ENCODE results near the gene GABARAP. TPM values are rescaled to one million over a fixed set of nuclear protein-coding genes. Genes with fewer than 3 reads are reported as not detected.

The GABARAP gene
- total RNA-seq, 1 experiment from 2014 or later: 301 TPM

DNA sequence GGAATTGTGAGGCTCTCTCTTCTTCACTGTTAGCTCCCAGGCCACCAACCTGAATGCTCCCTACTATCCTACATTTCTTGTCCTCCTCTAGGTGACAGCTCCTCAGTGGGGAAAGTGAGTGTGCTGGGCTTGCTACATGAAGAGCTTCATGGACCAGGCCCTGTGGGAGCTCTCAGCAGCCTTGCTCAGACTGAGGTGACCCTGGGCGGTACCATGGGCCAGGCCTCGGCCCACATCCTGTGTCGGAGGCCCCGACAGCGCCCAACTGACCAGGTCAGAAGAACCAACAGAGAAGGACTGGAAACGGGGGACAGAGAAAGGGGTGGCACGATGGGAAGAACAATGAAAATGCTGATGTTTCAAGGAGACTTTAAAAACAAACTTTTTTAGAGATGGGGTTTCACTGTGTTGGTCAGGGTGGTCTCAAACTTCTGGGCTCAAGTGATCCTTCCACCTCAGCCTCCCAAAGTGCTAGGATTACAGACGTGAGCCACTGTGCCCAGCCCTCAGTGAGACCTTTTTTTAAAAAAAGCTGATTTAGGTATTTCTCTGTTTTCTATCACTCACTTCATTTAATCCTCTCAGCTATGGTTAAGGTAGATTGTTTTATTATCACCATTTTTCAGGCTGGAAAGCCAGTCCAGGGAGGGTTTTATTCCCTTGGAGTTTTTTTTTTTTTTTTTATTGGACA, 14.7 kb upstream of the GABARAP start:
- H3K4me2 ChIP-seq (ENCODE audit: low read depth, low read length, poor library complexity, severe bottlenecking): no peak overlapping the region
- peaks cover 8% of the 10 kb centered on the region for H3K4me1 ChIP-seq (ENCODE audit: low read length)
- H3K9me2 ChIP-seq (replicated peaks; ENCODE audit: insufficient read depth, low read length): no peaks in the 10 kb centered on the region
- DNase-seq: no peak
- H2AFZ ChIP-seq (ENCODE audit: low read length): no peak overlapping the region
- H3K79me2 ChIP-seq (ENCODE audit: low read length): peaks cover 20% of the 10 kb centered on the region
- H3K36me3 ChIP-seq (ENCODE audit: insufficient read depth, low read length): peaks cover 19% of the 10 kb centered on the region; the same call in 1 of the 2 replicates
- H3K27me3 ChIP-seq (ENCODE audit: low read length): no peaks in the 10 kb centered on the region
- no peak overlapping the region for H3K9ac ChIP-seq (ENCODE audit: low read length)
- no peak overlapping the region for H3K27ac ChIP-seq (ENCODE audit: low read length)
- no peaks in the 10 kb centered on the region for H4K20me1 ChIP-seq (ENCODE audit: insufficient read depth, low read depth, low read length)
- no peaks in the 10 kb centered on the region for H3K9me3 ChIP-seq (ENCODE audit: low read length)
- no peak overlapping the region for H3K4me3 ChIP-seq (ENCODE audit: low read length)

DNA sequence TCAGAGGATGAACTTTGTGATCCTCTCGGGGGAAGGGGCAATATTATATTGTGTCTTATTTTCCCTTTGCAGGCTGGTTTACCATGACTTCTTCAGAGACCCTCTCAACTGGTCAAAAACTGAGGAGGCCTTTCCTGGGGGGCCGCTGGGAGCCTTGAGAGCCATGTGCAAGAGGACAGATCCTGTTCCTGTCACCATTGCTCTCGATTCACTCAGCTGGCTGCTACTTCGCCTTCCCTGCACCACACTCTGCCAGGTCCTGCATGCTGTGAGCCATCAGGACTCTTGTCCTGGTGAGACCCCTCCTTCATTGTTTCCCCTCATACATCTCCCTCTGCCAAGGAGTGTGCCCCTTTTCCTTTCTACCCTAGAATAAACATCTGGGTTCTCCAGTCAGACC, 12.3 kb upstream of the GABARAP start:
- Histone ChIP-seq H3K4me3 (ENCODE audit: low read length) (no peak overlapping the region), H3K27me3 (ENCODE audit: low read length) (no peaks in the 10 kb centered on the region), H3K36me3 (ENCODE audit: insufficient read depth, low read length) (peaks cover 19% of the 10 kb centered on the region; the same call in 1 of the 2 replicates), H3K27ac (ENCODE audit: low read length) (no peak overlapping the region), H3K9ac (ENCODE audit: low read length) (no peak overlapping the region), H3K4me1 (ENCODE audit: low read length) (peaks cover 17% of the 10 kb centered on the region), H3K79me2 (ENCODE audit: low read length) (peaks cover 39% of the 10 kb centered on the region), H2AFZ (ENCODE audit: low read length) (no peak overlapping the region), H3K9me2 (replicated peaks; ENCODE audit: insufficient read depth, low read length) (no peaks in the 10 kb centered on the region), H4K20me1 (ENCODE audit: insufficient read depth, low read depth, low read length) (peaks cover 9% of the 10 kb centered on the region; the same call in 1 of the 2 replicates), H3K9me3 (ENCODE audit: low read length) (no peaks in the 10 kb centered on the region), H3K4me2 (ENCODE audit: low read depth, low read length, poor library complexity, severe bottlenecking) (no peak overlapping the region)
- no peak for DNase-seq

DNA sequence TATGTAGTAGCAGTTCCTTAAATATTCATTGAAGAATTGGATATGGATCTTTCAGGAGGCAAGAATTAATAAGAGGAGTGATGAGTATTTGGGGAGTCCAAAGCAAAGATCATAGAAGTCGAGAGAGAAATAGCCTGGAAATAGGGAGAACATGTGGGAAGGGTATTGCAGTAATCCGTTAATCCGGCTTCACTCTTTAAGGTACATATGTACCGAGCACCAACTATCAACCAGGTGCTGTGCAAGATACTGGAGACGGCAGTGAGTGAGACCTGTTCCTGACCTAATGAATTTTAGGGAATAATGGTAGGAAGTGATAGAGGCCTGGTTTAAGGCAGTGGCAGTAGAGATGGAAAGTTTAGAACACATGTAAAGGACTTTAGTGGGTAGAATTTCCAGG, 10.8 kb upstream of the GABARAP start:
- no peaks in the 10 kb centered on the region for H3K9me2 ChIP-seq (replicated peaks; ENCODE audit: insufficient read depth, low read length)
- H3K9me3 ChIP-seq (ENCODE audit: low read length): no peaks in the 10 kb centered on the region
- H4K20me1 ChIP-seq (ENCODE audit: insufficient read depth, low read depth, low read length): peaks cover 17% of the 10 kb centered on the region; the same call in 1 of the 2 replicates
- no peak for DNase-seq
- peaks cover 19% of the 10 kb centered on the region; the same call in 1 of the 2 replicates for H3K36me3 ChIP-seq (ENCODE audit: insufficient read depth, low read length)
- peak overlapping the region; percentile 90 for H3K9ac ChIP-seq (ENCODE audit: low read length)
- peak overlapping the region; percentile 94 for H3K4me2 ChIP-seq (ENCODE audit: low read depth, low read length, poor library complexity, severe bottlenecking)
- H3K27me3 ChIP-seq (ENCODE audit: low read length): no peaks in the 10 kb centered on the region
- H3K79me2 ChIP-seq (ENCODE audit: low read length): peaks cover 54% of the 10 kb centered on the region
- peaks cover 27% of the 10 kb centered on the region for H3K4me1 ChIP-seq (ENCODE audit: low read length)
- peak overlapping the region; percentile 90 for H3K4me3 ChIP-seq (ENCODE audit: low read length)
- H3K27ac ChIP-seq (ENCODE audit: low read length): peak overlapping the region; percentile 80
- H2AFZ ChIP-seq (ENCODE audit: low read length): no peak overlapping the region

DNA sequence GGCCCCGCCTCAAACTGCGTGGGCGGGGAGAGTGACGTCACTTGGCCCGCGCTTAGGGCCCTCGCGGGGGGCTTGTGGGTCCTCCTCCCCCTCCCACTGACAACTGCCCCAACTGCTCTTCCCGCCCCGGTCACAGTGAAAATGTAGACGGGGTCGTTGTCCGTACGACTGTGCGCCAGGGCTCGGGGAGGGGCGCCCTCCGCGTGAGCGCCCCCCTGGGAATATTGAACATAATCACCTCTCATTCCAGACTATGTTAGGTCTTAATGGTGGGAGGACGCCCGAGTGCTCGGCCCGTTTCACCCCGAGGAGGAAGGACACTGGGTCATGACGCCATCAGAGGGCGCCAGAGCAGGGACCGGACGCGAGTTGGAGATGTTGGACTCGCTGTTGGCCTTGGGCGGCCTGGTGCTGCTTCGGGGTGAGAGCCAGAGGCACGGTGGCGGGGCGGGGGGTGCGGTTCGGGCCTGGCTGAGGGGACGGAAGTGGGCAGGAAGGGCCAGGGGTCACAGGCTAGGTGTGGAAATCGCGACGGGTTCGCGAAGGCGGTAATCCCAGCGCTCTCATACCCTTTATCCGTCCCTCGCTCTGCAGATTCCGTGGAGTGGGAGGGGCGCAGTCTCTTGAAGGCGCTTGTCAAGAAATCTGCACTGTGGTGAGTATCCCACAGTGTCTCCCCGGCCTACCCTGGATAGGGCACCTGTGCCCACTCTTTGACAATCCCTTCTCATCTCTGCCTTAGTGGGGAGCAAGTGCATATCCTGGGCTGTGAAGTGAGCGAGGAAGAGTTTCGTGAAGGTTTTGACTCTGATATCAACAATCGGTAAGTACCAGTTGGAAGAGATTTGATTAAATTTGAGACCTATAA, 10.2 kb upstream of the GABARAP start, which contains the start of gene ELP5:
ELP5 (plus strand) TSS at position 40 of the 868 bp plus-strand sequence; CDS start at position 376, 336 bp downstream.
- Histone ChIP-seq H3K27me3 (ENCODE audit: low read length) (no peaks in the 10 kb centered on the region), H3K9ac (ENCODE audit: low read length) (peak within 1 kb of the TSS; percentile 94), H3K4me1 (ENCODE audit: low read length) (peaks cover 27% of the 10 kb centered on the region), H3K36me3 (ENCODE audit: insufficient read depth, low read length) (peaks cover 19% of the 10 kb centered on the region; the same call in 1 of the 2 replicates), H3K4me2 (ENCODE audit: low read depth, low read length, poor library complexity, severe bottlenecking) (peak within 1 kb of the TSS; percentile 94), H3K9me2 (replicated peaks; ENCODE audit: insufficient read depth, low read length) (no peaks in the 10 kb centered on the region), H2AFZ (ENCODE audit: low read length) (peak within 1 kb of the TSS; percentile 58; the same call in 1 of the 2 replicates), H4K20me1 (ENCODE audit: insufficient read depth, low read depth, low read length) (peaks cover 17% of the 10 kb centered on the region; the same call in 1 of the 2 replicates), H3K79me2 (ENCODE audit: low read length) (peaks cover 60% of the 10 kb centered on the region), H3K4me3 (ENCODE audit: low read length) (peak within 1 kb of the TSS; percentile 90), H3K9me3 (ENCODE audit: low read length) (no peaks in the 10 kb centered on the region), H3K27ac (ENCODE audit: low read length) (peak within 1 kb of the TSS; percentile 80)
- DNase-seq: peak; percentile 97

DNA sequence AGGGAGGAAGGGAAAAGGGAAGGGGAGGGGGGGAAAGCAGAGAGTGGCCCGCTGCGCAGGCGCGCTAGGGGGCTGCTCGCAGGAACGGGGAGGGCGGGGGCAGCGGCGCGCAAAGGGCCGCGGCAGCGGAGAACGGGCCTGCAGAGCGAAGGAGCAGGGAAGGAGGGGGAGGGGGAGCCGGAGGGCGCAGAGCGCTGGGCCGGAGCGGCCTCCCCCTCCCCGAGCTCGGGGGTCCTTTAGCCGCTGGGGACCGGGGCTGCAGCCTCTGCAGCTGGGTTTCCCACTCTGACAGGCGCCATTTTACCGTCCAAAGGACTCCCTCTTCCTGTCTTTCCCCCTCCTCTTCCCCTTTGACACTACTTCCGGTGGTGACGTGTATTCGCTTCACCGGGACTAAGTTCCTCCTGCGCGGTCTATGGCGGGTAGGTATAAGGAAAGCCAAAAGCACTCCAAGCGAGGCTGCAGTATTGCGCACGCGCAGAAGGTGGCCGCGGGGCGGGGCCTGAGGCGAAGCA, 9.5 kb upstream of the GABARAP start, which contains the start of gene CTDNEP1:
CTDNEP1 (minus strand) TSS at position 74 of the 515 bp plus-strand sequence. CDS start 438 bp downstream, outside the sequence.
- H4K20me1 ChIP-seq (ENCODE audit: insufficient read depth, low read depth, low read length): peaks cover 17% of the 10 kb centered on the region; the same call in 1 of the 2 replicates
- H3K27me3 ChIP-seq (ENCODE audit: low read length): no peaks in the 10 kb centered on the region
- DNase-seq: peak; percentile 99
- peaks cover 20% of the 10 kb centered on the region; the same call in 1 of the 2 replicates for H3K36me3 ChIP-seq (ENCODE audit: insufficient read depth, low read length)
- H3K9me2 ChIP-seq (replicated peaks; ENCODE audit: insufficient read depth, low read length): no peaks in the 10 kb centered on the region
- peaks cover 27% of the 10 kb centered on the region for H3K4me1 ChIP-seq (ENCODE audit: low read length)
- no peaks in the 10 kb centered on the region for H3K9me3 ChIP-seq (ENCODE audit: low read length)
- H3K4me3 ChIP-seq (ENCODE audit: low read length): peak within 1 kb of the TSS; percentile 90
- H3K27ac ChIP-seq (ENCODE audit: low read length): peak within 1 kb of the TSS; percentile 80
- H3K9ac ChIP-seq (ENCODE audit: low read length): peak within 1 kb of the TSS; percentile 94
- peak within 1 kb of the TSS; percentile 58; the same call in 1 of the 2 replicates for H2AFZ ChIP-seq (ENCODE audit: low read length)
- peaks cover 67% of the 10 kb centered on the region for H3K79me2 ChIP-seq (ENCODE audit: low read length)
- peak within 1 kb of the TSS; percentile 94 for H3K4me2 ChIP-seq (ENCODE audit: low read depth, low read length, poor library complexity, severe bottlenecking)

DNA sequence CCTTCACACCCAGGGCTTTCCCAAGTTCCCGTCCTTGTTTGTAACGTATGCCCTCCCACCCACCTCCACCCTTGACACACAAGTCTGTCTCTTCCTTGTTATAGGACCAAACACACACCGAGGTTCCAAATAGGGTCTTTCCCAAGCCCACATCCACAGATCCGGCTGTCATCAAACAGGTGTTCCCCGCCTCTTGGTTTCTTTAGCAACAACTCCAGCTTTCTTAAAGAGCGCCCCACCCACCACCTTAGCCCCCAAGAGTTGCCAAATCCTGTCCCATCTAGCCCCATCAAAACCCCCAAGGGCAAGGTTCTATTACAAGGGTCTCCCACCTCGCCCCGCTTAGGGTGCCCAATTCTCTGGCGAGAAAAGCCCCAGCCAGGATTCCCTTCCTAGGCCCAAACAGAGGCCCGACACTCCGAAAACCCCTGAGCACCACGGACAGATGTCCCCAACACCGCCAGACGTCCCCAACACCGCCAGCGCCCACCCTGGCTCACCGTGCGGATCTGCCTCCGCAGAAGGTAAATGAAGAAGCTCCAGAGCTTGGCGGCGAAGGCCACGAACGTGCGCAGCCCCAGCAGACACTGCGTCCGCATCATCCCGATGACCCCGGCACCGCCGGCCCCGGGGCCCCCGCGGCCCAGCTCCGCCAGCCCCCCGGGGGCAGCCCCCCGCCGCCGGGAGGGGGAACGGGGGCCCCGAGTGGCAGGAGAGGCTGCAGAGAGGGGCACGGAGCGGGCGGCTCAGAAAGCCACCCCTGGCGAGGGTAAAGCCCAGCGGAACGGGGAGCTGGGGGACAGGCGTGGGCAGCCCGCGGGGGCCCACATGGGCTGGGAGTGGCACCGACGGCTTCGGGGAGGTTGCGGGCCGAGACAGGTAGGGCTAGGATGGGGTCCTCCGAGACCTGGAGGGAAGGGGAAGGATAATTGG, 8.7 kb upstream of the GABARAP start:
- peak; percentile 66 for DNase-seq
- peak overlapping the region; percentile 76 for H3K27ac ChIP-seq (ENCODE audit: low read length)
- peaks cover 27% of the 10 kb centered on the region for H3K4me1 ChIP-seq (ENCODE audit: low read length)
- no peaks in the 10 kb centered on the region for H3K9me3 ChIP-seq (ENCODE audit: low read length)
- peak overlapping the region; percentile 94 for H3K9ac ChIP-seq (ENCODE audit: low read length)
- no peaks in the 10 kb centered on the region for H3K9me2 ChIP-seq (replicated peaks; ENCODE audit: insufficient read depth, low read length)
- H3K79me2 ChIP-seq (ENCODE audit: low read length): peaks cover 72% of the 10 kb centered on the region
- H3K36me3 ChIP-seq (ENCODE audit: insufficient read depth, low read length): peaks cover 22% of the 10 kb centered on the region; the same call in 1 of the 2 replicates
- H3K4me3 ChIP-seq (ENCODE audit: low read length): peak overlapping the region; percentile 90
- no peak overlapping the region for H2AFZ ChIP-seq (ENCODE audit: low read length)
- H3K4me2 ChIP-seq (ENCODE audit: low read depth, low read length, poor library complexity, severe bottlenecking): peak overlapping the region; percentile 91
- no peaks in the 10 kb centered on the region for H3K27me3 ChIP-seq (ENCODE audit: low read length)
- H4K20me1 ChIP-seq (ENCODE audit: insufficient read depth, low read depth, low read length): peaks cover 17% of the 10 kb centered on the region; the same call in 1 of the 2 replicates

DNA sequence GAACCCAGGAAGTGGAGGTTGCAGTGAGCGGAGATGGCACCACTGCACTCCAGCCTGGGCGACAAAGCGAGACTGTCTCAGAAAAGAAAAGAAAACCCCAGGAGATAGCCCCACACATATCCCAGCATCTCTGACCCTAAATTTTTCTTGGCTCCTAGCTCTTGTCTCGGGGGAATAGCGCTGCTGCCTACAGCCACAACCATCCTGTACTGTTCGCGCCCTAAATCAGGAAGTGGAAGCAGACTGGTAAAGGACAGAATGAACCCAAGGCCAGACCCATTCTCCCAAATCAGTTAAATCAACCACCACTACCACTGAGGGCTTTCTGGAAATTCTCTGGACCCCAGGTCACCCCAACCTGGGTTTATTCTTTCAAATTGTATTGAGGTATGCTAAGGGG, 7.6 kb upstream of the GABARAP start:
- Histone ChIP-seq H3K4me3 (ENCODE audit: low read length) (peak overlapping the region; percentile 90), H3K79me2 (ENCODE audit: low read length) (peaks cover 72% of the 10 kb centered on the region), H3K9me3 (ENCODE audit: low read length) (no peaks in the 10 kb centered on the region), H3K36me3 (ENCODE audit: insufficient read depth, low read length) (peaks cover 21% of the 10 kb centered on the region; the same call in 1 of the 2 replicates), H3K4me2 (ENCODE audit: low read depth, low read length, poor library complexity, severe bottlenecking) (peak overlapping the region; percentile 91), H2AFZ (ENCODE audit: low read length) (no peak overlapping the region), H3K4me1 (ENCODE audit: low read length) (peaks cover 27% of the 10 kb centered on the region), H3K27ac (ENCODE audit: low read length) (peak overlapping the region; percentile 76), H3K9me2 (replicated peaks; ENCODE audit: insufficient read depth, low read length) (no peaks in the 10 kb centered on the region), H3K27me3 (ENCODE audit: low read length) (no peaks in the 10 kb centered on the region), H4K20me1 (ENCODE audit: insufficient read depth, low read depth, low read length) (peaks cover 17% of the 10 kb centered on the region; the same call in 1 of the 2 replicates), H3K9ac (ENCODE audit: low read length) (peak overlapping the region; percentile 94)
- peak; percentile 72 for DNase-seq
